GM12892 (cell line): ENCODE data around the gene AGPAT4.
"Not testable (repeated sequence)": the region's sequence is repeated elsewhere in the genome, so short reads cannot be mapped to it uniquely, and the experiment has no call there.

Experiments used
- DNase-seq: peaks from one replicate; pipeline ENCODE4 v3.0.0; 2011; ENCODE audit not compliant: insufficient read length
- FAIRE-seq: peaks from 2 replicates; lab custom pipeline; 2011; peaks lifted over from hg19 to GRCh38; lab: Jason Lieb, UNC
- POLR2A ChIP-seq: IDR thresholded peaks from 2 replicates; pipeline ENCODE4 v1.6.1; 2011; ENCODE audit warnings: low read depth, low read length, control low read depth
- POLR2AphosphoS5 ChIP-seq: IDR thresholded peaks from 2 replicates; pipeline ENCODE4 v1.6.1; 2011; ENCODE audit warnings: low read depth, low read length, control low read depth
- TAF1 ChIP-seq: IDR thresholded peaks from 2 replicates; pipeline ENCODE4 v1.6.1; 2011; ENCODE audit warnings: low read depth, mild to moderate bottlenecking, control low read depth, low read length, borderline replicate concordance

AGPAT4 gene

GRCh38 chr6:161230339-161230738 lies 43.5 kb downstream of the AGPAT4 start:
- TF ChIP-seq POLR2AphosphoS5 (no peak), TAF1 (no peak), POLR2A (no peak)
- FAIRE-seq (no peak), DNase-seq (no peak)

DNA sequence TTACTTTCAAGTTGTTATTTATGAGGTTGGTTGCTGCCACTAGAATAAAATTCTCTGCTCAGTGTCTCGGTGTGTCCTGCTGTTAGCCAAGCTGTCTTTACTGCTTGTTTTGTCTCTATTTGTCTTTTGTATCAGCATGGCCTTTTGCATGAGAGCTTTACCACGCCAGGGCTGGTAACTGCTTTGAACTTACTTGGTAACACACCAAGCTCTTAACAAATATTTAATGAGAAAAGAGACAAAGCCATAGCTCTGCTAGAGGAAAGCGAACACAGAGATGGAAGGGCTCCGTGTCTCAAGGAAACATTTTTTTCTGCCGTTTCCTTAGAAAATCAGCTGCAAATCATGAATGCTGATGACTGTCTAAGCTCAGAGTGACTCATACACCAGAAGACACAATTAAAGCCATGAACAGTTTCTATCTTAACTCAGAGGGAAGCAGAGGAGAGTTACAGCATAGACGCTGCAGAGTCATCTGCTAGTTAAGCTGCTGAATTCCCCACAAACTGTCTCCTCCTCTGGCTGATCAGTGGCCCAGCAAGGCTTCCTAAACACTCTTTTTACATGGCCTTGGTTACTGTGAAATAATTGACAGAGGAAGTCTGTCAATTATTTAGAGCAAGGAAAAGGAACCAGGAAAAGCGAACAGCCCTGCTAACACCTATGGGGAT lies 44.8 kb downstream of the AGPAT4 start:
- TF ChIP-seq TAF1 = no peak
- TF ChIP-seq POLR2A = no peak
- no peak for TF ChIP-seq POLR2AphosphoS5
- FAIRE-seq (peak; percentile 94), DNase-seq (no peak)

DNA sequence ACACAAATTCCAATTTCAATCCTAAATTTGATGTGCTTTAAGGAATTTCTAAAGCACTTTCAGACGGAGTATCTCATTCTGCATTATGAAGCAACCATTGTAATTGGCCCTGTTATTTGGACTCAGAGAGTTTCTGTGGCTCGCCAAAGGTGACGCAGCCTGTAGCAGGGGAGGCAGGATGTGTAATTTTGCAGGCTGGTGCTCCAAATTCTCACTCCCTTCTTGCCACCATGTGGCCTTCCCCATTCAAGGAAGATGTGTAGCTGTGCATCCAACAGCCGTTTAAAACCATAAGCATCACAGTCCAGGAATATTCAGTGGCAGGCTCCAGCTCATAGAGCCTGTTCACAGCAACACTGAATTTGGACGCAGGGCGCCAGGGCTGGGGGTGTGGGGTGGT lies 45.8 kb downstream of the AGPAT4 start:
- no peak for FAIRE-seq

DNA sequence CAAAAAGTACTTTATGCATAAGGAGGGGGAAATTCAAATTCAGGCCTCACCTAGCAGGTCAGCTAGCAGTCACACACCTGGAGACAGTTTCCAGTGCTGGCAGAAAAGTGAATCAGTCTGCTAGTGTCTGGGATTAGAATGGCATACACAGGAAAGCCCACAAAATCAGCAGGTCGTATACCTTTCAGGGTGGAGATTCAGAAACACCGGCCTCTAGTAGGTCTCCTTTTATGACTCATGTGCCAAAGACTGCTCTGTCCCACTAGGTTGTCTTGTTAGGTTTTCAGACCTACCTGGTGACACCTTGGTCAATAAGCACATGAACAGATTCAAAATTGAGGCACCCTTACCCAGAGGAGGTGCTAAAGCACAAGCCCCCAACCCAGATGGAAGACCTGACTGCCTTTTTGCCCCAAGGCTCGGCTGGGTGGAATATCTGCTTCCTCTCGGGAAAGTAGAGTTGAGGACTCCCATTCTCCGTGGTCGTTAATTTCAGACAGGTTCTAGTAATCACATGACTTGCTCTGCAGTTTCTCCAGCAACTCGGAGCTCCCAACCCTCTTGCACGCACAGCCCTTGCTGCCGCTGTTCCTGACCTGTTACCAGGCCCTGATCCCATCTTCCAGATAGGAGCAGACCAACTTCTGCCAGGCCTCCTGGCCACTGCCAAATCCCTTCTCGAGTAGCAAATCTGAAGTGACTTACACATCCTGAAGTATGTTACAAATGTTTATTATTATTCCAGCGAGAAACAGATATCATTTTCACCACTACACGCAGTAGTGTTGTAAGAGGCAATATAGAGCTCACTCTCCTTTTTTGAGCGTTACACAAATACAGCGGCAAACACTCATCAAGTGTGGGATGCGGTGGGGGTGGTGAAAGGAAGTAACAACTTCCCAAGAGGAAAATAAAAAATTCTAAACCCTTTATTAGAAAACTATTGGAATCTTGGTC lies 46.6 kb downstream of the AGPAT4 start:
- TF ChIP-seq POLR2AphosphoS5 = no peak
- FAIRE-seq (peak; percentile 30), DNase-seq (no peak)

More for the DNA sequence above, 45.8 kb downstream of the AGPAT4 start:
- no peak for TF ChIP-seq POLR2AphosphoS5
- no peak for TF ChIP-seq POLR2A
- TF ChIP-seq TAF1 = no peak
- no peak for DNase-seq

DNA sequence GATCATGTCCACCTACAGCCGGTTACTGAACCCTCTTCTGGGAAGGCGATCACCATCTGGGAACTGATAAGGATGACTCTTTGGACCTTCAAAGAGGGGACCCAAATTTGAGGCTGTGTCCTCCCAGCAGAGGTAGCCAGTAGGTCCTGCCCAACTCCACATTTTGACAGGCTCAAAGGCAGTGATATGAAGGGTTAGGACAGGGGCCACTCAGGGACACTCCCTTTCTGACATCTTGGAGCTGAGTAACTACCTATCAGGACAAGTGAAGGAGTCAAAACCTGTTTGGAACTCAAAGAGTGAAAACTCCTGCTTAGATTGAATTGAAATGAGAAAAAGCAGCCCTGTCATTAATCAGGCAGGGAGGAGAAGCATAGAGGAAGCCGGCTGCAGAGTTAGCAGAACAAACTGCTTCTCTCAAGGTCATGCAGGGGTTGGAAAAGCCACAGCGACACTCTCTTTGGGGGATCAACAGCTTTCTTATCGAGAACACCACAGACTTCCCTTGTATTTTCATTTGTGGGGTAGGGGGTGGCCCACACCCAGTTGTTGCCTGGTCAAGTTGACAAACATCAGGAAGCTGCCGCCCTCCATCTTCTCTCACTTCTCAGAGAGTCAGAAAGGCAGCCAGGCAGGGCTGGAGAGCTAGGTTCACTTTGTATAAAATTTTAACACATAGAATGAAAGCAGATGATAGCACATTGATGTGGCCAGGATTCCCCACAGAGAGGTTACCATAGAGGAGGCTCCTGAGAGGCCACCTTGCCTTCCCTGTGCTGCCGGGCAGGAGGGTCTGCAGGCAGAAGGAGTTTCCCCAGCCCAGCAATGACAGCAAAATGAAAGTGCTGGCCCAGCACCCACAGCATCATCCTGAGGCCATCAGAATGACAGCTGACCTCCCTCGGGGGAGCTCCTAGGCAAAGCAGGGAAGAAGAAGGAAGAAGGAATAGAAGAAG lies 47.6 kb downstream of the AGPAT4 start:
- no peak for TF ChIP-seq POLR2A
- TF ChIP-seq POLR2AphosphoS5 = no peak
- no peak for TF ChIP-seq TAF1
- DNase-seq = no peak
- peak; percentile 14 for FAIRE-seq

DNA sequence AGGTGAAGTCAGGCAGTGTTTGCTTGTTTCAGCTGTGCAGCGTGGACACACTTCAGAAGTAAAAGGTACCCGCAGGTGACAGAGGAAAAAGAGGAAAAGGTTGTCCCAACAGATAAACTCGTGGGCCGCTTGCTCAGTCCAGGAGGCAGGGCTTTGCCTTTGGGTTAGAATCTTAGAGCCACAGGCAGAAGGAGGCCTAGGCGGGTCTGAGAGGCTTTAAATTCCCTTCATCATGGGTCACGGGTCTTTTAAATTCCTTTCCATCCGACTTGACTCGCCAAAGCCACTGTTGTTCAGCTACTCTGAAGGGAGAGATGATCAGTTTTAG lies 48.2 kb downstream of the AGPAT4 start:
- FAIRE-seq (no peak), DNase-seq (no peak)
- TF ChIP-seq POLR2A = no peak
- TF ChIP-seq POLR2AphosphoS5 = no peak
- TF ChIP-seq TAF1 = no peak

- FAIRE-seq, DNase-seq: not testable (repeated sequence)
Measured at GRCh38 chr6:161224951-161225680, 48.7 kb downstream of the AGPAT4 start.

DNA sequence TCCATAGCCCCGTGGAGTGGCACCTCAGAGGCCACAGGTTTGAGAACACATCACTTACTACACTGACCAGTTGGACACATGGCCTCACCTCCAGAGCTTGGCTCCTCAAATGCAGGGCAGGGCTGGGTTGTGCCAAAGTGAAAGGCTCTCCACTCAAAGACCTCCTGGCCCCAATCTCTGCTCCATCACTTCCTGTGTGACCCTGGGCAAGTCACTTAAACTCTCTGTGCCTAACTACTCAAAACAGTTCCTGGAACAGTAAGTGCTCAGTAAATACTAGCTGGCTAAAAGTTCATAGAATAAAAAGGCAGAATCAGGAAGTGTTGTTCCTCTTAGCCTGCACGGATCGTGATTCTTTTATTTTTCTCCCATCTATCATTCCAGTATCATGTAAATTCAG lies 50.2 kb downstream of the AGPAT4 start:
- TF ChIP-seq POLR2A (no peak), POLR2AphosphoS5 (no peak), TAF1 (no peak)
- no peak for FAIRE-seq
- no peak for DNase-seq

DNA sequence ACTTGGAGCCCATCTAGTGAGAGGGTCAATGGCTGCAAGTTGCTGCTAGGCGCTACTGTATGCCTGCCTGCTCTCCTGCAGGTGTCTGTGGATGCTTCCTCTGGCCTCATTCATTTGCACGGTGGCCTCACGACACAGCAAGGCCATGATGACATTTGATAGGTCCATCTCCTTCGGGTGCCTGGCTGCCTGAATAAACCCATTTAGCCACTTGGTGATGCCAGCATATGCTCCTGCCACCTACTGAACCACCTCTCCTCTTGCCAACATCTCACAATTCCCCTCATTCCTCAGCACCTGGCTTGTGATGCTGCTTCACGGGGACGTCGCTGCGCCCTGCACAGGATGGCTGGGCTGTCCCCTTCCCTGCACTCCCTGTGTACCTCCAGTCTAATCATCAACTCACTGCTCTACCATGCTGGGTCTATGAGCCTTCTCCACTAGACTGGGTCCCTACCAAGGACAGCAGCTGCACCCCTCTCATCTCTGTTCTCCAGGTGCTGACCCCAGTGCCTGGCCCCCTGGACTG lies 51.1 kb downstream of the AGPAT4 start:
- DNase-seq = no peak
- FAIRE-seq = no peak
- TF ChIP-seq POLR2A (no peak), TAF1 (no peak), POLR2AphosphoS5 (no peak)

- FAIRE-seq = no peak
Measured at GRCh38 chr6:161220346-161220745, 53.5 kb downstream of the AGPAT4 start.

More at GRCh38 chr6:161220346-161220745, 53.5 kb downstream of the AGPAT4 start:
- no peak for DNase-seq
- TF ChIP-seq POLR2AphosphoS5 (no peak), TAF1 (no peak), POLR2A (no peak)
